ENCODE results near the gene PPP2R2C.

Gene PPP2R2C

DNA sequence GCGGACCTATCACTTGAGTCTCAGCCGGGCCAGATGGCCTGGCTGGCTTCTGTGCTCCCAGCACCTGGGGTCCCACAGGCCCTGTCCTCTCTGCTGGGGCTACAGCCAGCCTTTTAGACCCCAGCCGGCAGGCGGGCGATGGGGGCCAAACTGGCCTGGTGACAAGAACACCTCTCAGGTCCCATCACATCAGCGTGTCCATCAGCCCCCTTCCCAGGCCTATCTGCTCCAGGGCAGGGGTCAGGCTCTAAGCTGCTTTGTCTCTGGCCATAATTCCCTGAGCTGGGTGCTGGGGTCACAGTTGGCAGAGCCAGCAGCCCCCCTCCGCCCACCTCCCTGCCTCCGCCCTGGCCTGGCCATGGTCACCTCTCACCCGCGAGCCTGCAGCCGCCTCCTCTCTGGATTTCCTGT lies 77.7 kb downstream of the PPP2R2C start:
- no peak for DNase-seq

DNA sequence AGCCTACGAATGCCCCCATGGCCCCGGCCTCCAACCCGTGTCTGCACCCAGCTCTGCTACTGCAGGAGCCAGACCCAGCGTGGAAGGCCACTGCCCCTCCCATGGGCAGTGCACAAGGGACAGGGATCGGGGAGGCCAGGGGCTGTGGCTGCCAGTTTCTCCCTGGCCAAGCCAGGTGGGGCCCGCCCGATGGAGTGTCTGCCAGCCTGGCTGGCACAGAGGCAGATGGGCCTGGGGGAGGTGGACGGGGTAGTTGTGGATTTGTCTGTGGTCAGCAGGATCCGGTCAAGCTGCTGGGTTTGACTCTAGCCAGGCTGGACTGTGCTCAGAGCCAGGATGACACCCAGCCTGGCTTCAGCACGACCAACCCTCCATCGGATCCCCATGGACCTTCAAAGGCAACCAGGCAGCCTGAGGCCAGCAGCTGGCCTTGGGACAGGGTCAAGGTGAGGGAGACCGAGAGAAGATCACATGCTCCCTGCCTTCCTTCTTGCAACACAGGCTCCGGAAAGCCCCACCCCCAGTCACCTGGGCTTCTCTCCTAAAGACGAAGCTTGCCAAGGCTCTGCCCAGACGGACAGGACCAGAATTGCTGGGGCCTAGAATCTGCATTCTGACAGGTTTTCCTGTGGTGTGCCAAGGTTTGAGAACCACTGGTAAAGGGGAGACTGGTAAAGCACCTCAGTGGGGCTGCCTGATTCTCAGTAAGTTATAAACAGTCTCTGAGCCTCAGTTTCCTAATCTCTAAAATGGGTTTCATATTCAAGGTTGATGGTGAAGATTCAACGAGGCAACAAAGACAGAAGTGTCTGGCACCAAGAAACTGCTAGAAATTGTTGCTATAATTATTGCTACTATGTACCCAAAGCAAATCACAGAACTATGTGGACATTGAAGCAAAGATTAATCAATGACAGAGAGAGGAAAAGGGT lies 78.6 kb downstream of the PPP2R2C start:
- no peak for DNase-seq

DNA sequence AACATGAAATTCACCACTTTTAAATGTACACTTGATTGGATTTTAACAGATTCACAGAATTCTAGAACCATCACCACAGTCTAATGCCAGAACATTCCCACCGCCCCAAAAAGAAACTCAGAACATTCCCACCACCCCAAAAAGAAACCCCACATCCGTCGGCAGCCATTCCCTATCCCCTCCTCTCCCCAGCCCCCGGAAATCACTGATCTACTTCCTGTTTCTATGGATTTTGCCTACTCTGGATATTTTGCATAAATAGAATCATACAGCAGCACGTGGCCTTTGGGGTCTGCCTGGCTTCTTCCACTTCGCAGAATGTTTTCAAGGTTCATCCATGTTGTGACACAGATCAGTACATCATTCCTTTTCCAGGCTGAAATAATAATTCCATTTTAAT lies 79.3 kb downstream of the PPP2R2C start:
- no peak for DNase-seq

DNA sequence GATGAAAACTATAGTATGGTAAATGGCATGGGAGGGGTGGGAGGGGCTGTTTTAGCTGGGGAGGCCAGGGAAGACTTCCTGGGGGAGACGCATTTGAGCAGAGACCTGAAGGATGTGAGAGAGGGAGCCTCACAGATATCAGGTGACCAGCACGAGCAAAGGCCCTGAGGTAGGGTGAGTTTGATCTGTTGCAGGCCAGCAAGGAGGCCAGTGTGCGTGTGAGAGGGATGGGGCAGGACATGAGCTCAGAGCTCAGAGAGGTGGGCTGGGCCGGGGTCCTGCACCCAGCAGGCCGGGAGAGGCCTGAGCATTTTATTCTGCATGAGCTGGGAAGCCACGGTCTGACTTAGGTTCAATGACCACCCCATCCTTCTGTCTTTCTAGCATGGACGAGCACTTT lies 80.0 kb downstream of the PPP2R2C start:
- no peak for DNase-seq

DNA sequence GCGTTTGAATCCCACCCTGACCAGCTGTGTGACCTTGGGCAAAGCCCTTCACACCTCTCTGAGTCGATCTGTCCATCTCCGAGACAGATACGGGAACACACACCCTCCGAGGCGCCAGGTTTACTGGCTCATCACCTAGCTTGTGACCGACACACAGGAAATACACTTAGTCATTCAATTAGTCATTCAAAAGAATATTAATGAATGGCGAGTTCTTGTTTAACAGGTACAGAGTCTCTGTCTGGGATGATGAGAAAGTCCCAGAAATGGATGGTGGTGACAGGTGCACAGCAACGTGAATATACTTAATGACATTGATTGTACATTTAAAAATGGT lies 80.6 kb downstream of the PPP2R2C start:
- DNase-seq: no peak

DNA sequence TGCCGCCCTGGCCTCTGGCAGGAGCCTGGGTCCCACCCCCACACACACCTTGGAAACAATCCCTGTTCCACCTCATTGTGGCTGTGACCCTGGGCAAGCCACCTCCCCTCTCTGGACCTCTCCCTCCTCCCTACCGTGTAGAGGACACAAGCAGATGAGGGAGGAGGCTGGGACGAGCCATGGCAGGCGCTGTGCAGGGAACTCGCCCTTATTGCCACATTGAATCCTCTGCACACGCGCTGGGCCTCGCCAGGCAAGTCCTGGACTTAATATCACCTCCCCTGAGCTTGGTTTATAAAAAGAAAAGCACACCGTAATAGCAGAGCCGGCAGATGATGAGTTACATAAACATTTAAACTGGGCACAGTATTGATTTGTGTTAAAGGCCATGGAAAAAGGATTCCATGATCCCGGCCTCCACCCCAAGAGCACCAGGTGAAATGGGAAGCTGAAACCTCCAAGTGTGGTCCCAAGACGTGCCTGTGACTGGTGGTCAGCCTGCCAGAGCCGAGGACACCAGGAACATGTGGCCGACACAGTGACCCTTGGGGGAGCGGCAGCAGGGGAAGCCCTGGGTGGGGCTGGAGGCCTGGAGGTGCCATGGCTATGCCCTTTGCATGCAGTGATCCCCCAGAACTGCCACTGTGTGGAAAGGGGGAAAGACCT lies 81.1 kb downstream of the PPP2R2C start:
- peak; percentile 63 for DNase-seq

DNA sequence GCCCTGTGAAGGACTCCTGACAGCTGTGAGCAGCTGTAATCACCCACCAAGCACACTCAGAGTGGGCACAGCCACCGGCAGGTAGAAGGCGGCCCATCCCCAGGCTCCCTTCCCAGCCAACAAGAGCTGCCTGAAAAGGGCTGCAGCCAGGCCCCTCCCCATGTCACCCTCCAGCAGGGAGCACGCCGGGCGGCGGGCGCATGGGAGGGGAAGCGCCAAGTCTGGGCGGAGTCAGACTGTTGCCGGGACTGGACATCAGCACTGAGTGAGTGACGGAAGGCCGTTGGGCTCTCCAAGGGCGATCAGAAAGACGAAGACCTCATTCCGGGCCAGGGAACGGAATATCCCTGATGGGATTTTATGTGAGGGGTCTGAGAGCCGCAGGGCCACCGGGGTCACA lies 82.1 kb downstream of the PPP2R2C start:
- no peak for DNase-seq

DNA sequence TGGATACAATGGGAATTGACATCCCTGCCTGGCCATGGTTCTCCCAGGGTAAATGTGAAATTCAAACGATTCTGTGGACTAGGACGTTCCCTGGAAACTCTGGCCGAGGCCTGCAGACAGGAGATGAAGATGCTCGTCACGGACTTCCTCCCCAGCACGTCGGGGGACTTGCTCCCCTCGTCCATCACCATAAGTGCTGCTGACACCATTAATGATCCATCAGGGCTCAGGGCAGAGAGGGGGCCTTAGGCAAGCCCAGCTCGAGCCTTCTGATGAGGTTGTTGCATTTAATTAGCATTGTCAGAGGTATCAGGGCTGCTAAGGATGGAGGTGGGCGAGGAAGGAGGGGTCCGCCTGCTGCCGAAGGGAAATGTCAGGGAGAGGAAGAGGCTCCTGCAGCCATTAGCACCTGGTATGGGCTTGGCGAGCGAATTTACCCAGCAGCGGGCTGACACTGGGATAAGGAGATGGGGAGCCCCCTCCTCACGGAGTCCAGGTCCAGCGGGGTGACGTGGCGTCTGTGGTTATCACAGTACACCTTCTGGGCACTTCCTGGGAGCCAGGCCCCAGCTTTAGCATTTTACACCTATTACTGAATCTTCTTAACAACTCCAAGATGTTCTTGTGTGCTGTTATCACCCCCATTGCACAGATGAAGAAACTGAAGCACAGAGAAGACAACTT lies 83.1 kb downstream of the PPP2R2C start:
- DNase-seq: no peak

DNA sequence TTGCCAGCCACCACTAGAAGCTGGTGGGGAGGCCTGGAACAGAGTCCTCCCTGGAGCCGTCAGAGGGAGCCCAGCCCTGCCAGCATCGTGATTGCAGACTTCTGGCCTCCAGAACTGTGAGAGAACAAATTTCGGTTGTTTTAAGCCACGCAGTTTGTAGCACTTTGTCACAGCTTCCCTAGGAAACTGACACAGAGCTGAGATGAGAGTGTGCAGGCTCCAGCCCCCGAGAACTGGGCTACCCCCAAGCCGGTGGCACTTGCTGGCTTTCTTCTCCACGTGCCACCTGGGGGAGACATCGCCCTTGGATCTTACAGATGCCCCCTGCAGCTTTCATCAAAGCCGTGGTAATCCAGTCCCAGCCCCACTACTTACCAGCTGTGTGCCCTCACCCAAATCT lies 83.7 kb downstream of the PPP2R2C start:
- DNase-seq: no peak

DNA sequence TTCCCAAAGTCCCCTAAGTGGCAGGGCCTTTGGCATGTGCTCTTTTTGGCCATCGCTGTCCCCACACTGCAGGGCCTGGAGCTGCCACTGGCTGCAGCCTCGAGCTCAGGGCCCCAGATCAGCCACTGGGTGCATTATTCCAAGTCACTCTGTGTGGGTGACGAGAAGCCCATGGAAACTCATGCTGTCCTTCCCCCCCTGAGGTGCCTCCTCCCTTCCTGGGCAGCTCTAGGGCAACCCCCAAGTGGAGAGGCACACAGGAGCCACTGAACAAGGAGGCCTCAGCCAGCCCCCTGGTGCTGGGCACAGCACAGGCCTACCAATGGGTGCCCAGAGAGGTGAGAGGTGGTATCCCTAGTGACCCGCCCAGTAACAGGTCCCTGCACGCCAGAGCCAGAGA lies 84.5 kb downstream of the PPP2R2C start:
- DNase-seq: no peak

DNA sequence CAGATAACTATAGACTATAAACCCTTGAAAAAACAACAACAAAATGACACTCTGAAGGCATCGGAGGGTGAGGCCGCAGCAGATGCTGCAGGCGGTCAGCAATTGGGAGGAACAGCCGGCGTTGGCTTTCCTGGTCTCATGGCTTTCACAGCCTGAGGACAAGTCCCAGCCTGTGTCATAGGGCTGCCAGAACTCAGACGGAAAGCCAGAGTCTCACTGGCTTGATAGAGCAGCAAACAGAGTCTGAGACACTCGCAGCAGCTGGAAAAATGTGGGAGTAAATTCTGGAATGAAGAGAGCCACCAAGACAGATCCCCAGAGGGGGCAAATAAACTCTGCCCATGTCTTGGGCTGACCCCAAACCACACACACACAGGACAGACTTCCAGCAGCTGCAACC lies 86.3 kb downstream of the PPP2R2C start:
- no peak for DNase-seq

DNA sequence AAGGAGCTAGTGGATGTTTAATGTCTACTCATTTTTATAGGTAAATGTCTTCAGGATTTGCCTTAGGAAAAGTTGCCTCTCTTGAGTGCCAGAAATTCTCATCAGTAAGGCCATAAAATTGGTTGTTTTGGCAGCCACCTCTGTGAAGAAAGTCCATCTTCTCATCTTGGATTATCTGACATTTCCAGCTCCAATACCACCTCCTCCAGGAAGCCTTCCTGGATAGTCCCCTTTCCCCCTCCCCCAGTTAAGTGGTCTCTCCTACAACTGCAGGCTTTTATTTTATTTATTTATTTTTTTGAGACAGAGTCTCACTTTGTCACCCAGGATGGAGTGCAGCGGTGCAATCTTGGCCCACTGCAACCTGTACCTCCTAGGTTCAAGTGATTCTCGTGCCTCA lies 87.1 kb downstream of the PPP2R2C start:
- no peak for DNase-seq

DNA sequence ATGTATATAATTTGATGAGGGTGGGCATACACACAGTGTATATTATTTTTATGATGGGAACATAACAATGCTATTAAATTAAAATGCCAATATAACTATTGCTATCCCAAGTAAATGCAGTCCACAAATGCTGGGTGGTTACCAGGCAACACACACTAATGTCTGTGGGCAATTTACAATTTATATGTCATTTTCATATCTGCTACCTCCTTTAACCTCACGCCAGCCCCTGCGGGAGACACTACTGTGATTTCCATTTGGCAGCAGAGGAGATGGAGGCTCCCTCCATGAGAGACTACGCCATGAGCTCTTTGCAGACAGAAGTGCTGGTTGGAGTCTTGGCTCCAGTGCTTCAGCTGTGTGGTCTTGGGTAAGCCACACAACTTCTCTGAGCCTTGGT lies 87.9 kb downstream of the PPP2R2C start:
- no peak for DNase-seq

DNA sequence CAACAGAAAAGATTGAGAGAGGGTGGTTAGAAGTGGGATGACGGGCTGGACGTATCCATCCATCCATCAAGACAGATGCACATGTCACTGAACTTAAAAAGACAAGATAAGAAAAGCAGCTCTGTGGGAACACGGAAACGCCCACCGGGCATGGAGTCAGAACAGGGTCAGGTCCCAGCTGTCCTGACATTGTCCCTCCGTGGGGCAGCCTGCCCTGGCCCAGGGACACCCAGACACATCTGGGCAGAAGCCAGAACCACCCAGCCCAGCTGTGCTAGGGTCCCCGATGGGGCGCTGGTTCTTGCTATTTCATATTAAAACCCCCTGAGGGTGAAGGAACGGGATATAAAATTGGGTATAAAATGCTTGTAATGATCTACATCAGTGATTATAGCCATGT lies 88.5 kb downstream of the PPP2R2C start:
- no peak for DNase-seq

DNA sequence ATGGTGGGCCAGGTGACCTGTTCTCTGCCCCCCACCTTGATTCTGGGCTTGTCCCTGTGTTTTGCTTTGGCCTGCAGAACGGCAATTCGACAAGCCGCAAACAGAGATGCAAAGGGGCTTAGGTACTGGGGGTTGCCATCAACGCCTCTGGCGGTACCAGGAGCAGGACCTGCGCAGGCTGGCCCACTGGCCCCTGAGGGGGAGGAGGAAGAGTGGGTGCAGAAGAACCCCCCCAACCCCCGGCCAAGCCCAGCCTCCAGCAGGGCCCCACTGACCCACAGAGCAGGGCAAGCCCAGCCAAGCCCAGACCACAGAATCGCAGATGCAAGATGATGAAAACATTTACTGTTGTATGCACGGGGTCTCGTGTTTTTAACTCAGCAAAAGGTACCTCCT lies 89.4 kb downstream of the PPP2R2C start:
- no peak for DNase-seq

DNA sequence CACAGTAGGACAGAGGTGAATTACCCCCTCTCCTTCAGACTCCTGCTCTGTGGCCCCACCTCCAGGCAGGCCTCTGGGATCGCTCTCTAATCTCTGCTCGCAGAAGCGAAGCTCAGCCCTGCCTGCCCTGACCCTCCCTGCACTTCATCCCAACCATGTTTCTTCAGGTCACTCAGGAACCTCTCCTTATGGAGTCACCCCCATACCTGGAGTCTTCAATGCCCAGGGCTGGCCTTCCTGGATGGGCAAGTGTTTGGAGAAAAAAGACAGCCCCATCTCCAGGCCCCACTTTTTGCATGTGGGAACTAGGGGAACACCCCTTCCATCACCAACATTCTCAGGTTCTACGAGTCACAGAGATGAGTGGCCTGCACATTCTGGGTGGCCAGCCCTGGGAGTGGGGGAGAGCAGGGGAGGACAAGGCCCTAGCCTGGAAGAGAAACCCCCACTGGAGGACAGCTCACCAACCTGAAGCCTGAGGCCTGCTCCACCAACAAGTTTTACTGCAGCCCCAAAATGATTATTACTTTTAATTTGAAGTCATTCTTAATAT lies 90.8 kb downstream of the PPP2R2C start:
- DNase-seq: no peak

DNA sequence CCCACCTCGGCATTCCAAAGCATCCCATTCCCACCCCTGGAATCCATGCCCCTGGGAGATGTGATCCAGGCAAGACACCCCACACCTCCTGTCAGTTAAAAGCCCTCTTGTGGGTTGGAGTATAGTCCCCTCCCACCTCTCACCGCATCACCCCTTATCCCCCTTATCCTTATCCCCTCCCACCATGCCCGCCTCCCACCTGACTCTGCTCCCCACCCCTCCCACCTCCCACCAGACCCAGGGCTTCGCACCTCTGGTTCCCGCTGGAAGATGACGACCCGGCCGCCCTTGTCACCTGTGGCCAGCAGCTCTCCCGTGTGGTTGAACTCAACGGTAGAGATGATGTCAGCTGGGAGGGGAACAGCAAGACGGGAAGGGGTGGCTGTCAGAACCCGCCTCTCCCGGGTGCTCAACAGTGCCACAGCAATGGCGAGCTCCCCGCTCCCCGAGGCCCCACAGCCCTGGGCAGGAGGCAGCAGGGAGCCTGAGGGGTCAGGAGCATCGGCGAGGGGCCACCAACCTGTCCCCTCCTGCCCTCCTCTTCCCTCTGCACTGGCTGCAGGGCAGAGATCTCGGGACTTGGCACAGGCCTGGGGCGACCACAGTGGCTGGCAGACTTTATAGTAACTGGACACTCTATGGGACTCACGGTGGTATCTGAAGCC lies 91.5 kb downstream of the PPP2R2C start:
- DNase-seq: no peak

DNA sequence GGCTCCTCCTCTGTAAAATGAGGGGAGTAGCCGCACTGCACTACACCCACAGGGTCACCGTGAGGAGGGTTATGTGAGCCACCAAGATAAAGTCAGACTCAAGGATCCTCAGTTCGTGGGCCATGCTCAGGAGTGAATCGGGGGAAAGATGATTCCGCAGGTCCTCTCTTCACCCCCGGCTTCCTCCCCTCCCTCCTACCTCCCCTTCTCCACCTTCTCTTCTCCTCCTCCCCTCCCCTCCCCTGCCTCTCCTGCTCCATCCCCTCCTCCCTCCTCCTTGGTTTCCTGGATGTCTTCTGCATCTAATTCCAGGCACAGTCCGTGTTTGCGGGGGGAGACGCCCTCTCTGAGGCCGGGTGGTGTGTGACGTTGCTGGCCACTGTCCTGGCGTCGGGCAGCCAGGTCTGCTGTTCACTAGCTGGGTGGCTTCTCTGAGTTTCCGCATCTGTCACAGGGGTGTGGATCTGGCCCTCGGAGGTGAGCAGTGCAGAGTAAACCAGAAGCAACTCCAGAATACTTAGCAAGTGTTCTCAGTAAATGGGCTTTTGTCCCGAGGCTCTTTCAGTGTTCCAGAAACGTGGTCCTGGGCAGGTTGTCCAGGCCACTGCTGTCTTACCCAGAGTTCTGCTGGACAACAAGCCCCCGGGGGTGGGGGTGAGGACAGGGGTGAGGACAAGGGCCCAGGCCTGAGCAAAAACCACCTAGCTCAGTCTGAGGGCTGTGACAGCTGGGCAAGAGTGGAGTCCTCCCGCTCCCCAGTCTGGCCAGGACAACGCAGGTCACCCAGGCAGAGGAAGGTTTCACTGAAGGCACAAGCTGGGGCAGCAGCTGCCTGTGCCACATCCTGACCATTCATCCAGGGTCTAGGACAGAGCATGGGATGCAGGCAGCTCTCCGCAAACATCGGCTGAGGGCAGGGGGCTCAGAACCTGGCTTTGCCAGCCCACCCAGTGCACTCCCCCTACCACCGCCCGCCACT lies 92.4 kb downstream of the PPP2R2C start:
- DNase-seq: no peak

DNA sequence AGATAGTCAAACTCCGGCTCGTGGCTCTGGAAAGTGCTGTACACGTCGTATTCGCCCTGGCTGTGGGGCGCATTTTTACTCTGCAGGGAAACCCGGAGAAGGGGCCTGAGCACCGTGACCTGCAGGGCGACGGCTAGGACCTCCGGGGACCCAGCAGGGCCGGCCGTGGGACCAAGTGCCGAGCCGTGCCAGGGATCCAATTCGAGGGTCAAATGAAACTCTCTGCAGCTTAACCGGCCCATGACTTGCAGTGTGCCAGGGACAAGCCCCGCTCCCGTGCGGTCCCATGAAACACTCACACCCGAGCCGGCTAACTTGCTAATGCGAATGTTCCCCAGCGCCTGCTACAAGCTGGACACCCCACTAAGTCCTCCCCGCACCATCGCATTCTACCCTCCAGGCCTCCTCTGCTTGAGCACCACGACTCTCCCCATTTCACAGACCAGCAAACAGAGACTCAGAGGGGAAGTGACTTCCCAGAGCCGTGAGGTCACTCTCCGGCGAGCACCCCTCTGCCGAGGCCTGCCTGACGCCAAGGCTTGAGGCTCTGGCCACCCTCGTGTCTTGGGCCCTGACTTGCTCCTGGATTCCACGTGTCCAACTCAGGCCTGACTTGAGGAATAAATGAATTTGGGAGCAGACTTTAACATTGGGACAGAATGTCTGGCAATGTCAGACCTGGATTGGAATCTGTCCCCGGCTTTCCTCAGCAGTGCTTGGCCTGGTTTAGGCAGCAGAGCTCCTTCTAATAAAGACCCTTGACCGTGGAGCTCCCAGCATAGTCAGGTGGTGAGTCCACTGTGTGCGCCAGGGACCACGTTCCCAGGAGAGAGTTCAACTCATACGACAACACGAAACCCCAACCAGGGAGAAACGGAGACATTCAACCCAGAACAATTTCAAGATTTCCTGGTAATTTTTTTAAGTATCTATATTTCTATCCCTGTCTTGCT lies 93.6 kb downstream of the PPP2R2C start:
- no peak for DNase-seq

DNA sequence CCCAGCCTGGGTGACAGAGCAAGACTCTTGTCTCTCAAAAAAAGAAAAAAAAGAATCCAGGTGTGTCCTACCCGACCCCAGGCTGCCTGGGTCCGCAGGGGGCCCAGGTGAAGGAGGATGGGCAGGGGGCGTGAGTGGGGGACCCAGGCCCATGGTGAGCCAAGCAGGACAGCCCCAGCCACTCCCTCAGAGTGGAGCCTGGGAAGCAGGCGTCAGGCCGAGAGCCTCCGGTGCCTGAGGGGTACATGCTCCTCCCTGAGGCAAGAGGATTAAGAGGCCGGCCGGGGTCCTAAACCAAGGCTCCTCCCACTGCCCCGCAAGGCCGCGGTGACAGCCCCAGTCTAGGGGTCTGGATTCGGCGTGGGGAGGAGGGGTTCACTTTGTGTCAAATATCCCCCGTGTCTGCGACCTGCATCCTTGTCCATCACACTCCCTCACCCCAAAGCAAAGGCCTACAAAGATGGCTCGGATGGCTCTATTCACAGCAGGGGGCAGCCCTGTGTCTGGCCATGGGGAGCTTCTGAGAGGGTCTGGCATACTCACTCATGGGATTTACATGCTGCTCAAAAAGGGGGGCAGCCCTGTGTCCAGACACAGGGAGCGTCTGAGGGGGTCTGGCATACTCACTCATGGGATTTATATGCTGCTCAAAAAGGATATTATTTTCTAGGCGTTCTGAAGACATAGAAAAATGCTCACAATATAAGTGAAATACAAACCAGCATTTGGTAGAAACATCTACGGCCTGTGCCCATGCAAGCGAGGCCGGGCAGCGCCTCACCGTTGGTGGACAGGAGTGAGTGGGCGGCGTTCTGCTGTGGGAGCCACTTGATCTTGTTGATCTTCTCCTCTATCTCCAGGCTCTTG lies 94.6 kb downstream of the PPP2R2C start:
- DNase-seq: no peak

Data from NCI-H146 (cell line).